Hepatocyte (in vitro differentiated cells): Measurements from ENCODE around the gene CHMP4B.

ENCODE experiments used
- EZH2 ChIP-seq: fragments of 200-600 bp; sonication (generic); IDR thresholded peaks from 2 replicates; pipeline ENCODE4 v1.6.1; 2016; ENCODE audit warnings: antibody characterized with exemption, mild to moderate bottlenecking, borderline replicate concordance
- EZH2phosphoT487 ChIP-seq: fragments of 200-600 bp; sonication (generic); IDR thresholded peaks from one replicate; pipeline ENCODE4 v1.6.1; 2018; ENCODE audit warnings: antibody characterized with exemption, mild to moderate bottlenecking, low read depth, moderate library complexity; ENCODE audit not compliant: unreplicated experiment, severe bottlenecking
- TF ChIP-seq, protein P1 (sequence below): fragments of 200-600 bp; sonication (generic); IDR thresholded peaks from 2 replicates; pipeline ENCODE4 v1.5.1; 2016; ENCODE audit warnings: antibody characterized with exemption, mild to moderate bottlenecking; ENCODE audit not compliant: poor library complexity

DNA sequence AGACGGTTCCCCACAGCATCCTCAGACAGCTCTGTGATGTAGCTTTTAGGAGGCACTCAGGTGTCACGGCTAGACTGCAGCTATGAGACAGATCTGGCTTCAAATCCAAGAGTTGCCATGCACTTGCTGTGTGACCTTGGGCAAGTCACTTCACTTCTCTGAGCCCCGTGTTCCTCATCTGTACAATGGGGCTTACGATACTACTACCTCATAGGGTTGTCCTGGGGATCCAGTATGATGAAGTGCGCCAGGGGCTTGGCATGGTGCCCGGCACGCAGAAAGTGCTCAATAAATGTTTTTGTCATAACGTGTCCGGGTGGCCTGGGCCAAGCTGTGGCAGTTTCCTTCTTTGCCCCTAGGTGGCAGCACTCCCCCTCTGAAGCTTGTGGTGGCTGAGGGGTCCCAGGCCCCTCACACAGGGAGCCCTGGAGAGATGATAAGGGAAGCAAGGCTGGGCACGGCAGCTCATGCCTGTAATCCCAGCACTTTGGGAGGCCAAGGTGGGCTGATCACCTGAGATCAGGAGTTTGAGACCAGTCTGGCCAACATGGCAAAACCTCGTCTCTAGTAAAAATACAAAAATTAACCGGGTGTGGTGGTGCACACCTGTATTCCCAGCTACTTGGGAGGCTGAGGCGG is 19.1 kb upstream of the CHMP4B start:
- no peak for TF ChIP-seq EZH2
- TF ChIP-seq, protein P1, sequence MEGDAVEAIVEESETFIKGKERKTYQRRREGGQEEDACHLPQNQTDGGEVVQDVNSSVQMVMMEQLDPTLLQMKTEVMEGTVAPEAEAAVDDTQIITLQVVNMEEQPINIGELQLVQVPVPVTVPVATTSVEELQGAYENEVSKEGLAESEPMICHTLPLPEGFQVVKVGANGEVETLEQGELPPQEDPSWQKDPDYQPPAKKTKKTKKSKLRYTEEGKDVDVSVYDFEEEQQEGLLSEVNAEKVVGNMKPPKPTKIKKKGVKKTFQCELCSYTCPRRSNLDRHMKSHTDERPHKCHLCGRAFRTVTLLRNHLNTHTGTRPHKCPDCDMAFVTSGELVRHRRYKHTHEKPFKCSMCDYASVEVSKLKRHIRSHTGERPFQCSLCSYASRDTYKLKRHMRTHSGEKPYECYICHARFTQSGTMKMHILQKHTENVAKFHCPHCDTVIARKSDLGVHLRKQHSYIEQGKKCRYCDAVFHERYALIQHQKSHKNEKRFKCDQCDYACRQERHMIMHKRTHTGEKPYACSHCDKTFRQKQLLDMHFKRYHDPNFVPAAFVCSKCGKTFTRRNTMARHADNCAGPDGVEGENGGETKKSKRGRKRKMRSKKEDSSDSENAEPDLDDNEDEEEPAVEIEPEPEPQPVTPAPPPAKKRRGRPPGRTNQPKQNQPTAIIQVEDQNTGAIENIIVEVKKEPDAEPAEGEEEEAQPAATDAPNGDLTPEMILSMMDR, result peak; percentile 87
- TF ChIP-seq EZH2phosphoT487, result no peak
